HG02588 (cell line): Measurements from ENCODE around the gene RNF14.
A peak's percentile ranks its signal among the peaks of the same experiment; 100 is the strongest.
"Not testable (repeated sequence)": the region's sequence is repeated elsewhere in the genome, so short reads cannot be mapped to it uniquely, and the experiment has no call there.

Experiments used
- ATAC-seq: cut with Tn5 transposase; IDR thresholded peaks from one replicate; pipeline ENCODE4 v1.9.1; 2021; ENCODE audit warnings: mild to moderate bottlenecking, moderate library complexity; ENCODE audit not compliant: unreplicated experiment

The RNF14 gene, protein sequence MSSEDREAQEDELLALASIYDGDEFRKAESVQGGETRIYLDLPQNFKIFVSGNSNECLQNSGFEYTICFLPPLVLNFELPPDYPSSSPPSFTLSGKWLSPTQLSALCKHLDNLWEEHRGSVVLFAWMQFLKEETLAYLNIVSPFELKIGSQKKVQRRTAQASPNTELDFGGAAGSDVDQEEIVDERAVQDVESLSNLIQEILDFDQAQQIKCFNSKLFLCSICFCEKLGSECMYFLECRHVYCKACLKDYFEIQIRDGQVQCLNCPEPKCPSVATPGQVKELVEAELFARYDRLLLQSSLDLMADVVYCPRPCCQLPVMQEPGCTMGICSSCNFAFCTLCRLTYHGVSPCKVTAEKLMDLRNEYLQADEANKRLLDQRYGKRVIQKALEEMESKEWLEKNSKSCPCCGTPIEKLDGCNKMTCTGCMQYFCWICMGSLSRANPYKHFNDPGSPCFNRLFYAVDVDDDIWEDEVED

DNA sequence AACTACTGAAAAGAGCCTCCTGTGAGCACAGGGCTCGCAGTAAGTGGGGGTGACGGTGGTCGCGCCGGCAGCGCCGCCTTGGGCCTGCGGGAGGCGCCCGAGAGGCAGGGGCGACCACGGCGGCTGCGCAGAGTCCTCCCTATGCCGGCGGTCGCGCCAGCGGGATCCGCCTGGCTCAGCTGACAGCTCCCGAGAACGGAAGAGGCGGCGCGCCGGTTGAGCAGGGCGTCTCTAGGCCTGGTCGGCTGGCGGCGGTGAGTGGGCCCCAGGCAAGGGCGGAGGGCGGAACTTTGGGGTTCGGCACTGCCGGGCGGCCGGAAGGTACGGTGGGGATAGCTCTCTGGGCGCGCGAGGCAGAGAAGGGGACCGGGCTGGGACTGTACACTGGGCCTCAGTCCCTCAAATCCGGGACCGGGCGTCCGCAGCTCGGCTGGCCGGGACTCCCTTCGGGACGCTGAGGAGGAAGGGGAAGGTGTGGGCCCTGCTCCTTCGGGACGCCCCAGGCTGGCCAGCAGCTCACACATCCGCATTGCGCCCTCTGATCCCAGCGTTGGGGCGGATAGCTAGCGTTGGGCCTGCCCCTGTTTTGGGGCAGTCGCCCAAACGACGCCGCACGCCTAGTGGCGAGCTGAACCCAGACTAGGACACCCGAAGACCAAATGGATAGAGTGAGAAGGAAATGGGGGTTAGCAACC lies at the start of gene RNF14:
Gene RNF14, plus strand, starts transcription at position 192 of the 695 bp plus-strand sequence. CDS start 4,484 bp downstream, outside the sequence.
- peak; percentile 90 for ATAC-seq

DNA sequence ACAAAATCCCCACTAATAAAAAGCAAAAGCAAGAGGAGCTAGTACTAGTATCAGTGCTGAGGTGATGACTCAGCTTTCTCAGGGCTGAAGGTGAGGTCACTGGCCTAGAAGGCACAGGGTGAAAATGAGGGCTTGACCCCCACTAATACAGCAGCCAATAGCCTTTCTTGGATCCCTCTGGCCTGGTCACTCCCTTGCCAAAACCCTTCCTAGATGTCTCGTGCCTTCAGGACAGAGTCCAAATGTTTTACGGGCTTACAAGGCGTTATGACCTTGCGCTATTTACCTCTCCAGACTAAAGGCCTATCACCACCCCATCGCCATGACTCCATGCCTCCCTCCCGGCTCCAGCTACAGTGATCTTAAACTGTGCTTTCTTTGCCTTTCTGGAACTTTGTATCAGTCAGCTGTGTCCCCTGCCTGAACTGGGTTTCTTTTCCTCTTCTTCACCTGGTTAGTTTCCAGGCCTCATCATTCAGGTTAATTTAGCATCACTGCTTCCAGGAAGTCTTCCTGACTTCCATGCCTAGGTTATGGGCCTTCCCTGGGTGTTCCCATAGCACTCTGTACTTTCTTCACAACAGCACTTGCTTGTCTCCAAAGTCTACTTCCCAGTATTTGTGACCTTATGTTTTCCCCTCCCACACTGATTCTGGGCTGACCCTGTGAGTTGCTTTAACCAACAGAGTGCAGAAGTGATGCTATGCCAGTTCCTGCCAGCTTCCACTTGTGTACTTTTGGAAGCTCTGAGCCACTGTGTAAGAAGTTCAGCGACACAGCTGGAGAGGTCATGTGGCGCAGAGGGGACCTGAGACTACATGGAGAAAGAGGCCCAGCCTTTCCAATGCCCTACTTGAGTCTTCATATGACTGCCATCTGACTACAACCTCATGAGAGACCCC lies 49.4 kb upstream of the RNF14 start:
- ATAC-seq: no peak

DNA sequence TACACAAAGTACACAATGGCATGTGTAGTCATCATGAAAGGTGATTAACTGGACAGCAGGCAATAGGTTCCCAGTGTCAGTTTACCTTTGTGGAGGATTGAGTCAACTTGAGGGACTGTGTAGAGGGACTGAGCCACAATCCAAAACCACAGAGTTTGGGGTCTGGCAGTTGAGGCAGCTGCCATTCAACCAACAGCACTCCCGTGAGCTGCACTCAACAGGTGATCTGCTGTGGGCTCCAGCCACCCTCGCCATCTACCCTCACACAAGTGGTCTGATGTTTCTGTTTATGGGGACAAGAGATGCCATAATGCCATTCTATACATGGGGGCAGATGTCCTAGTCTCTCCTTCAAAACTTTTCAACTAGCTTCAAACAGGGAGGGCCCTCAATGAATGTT lies 48.1 kb upstream of the RNF14 start:
- no peak for ATAC-seq

DNA sequence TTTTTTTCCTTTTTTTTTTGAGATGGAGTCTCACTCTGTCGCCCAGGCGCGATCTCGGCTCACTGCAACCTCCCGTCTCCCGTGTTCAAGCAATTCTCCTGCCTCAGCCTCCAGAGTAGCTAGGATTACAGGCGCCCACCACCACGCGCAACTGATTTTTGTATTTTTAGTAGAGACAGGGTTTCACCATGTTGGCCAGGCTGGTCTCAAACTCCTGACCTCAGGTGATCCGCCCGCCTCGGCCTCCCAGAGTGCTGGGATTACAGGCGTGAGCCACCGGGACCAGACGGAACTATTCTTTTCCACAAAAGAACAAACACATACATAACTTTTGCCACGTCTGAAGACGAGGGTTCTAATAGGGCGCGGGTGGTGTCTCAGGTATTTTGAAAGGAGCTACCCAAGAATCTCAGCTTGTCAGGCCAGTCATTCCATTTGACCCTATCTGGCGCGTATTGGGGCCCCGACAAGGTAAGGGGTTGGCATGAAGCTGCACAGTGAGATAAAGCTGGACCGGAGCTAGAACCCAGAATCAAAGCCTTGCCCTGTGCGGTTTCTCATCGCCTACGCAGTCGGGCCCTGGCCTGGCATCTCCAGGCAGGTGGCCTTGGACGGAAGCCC lies 46.0 kb upstream of the RNF14 start:
- ATAC-seq: not testable (repeated sequence)

DNA sequence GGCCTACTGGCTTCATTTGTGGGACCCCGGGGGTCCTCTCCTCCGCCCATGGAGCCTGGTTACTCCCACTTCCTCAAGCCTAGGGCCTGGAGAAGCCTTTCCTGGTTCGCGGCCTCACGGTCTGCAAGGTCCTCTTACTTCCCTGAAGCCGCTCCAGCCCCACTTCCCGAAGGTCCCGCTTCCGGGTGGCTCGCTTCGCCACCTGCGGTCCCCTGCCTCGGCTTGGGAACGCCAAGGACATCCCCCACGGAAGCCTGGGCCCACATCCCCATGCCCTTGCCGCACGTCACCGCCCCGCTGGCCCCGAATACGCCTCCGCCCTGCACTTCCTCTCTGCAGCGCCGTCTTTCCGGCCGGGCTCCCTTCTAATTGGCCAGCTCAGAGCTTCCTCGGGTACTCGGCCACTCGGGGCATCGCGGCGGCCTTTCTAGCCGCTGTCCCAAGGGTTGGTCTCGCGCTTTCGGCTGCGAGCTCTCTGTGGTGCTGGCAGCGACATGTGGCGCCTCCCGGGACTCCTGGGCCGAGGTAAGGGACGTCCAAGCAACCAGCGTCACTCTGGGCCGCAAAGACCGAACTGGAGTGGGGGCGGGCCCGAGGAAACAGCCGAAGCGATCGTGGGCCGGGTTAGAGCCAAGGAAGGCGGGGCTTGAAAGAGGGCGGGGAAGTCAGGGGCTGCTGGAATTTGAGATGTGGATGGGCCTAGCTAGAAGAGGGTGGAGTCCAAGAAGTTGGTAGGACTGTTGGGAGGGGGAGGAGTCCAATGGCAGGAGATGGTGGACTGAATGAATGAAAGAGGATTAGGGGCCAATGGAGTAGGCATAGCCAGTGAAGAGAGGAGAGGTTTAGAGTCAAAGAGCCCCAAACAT lies 45.2 kb upstream of the RNF14 start, which contains the start of gene DELE1:
Gene DELE1, plus strand, starts transcription at position 424 of the 866 bp plus-strand sequence. Its CDS starts 71 bp downstream, at position 495.
- peak; percentile 96 for ATAC-seq

DNA sequence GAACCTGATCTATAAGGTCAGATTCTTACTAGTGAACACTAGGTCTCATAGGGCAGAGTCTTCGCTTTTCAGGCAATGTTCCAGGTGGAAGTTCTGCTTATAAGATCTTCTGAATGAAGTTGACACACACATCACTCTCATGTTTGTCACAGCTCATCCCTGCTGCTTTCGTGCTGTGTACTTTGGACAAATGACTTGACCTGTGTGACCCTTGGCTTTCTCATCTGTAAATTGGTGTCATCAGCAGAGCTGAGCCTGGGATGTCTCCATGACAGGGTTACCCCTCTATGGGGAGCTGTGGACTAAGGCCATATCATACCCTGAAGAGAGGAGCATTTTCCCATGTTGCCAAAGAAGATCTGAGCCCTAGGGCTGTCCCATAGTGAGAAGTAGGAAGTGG lies 42.5 kb upstream of the RNF14 start:
- ATAC-seq: no peak

DNA sequence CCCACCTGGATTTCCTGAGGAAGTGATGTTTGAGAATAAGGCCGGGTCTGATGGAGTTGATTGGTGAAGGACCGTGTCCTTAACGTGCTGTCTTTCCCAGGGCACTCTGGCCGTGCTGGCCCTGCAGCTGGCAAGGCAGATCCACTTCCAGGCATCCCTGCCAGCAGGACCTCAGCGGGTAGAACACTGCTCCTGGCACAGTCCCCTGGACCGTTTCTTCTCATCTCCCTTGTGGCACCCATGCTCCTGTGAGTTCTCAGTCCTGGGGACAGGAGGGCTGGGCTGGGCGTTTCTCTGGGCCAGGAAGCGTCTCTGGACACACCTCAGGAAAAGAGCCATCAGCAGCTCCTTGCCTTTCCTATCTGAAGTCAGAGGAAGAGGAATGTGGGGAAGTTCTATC lies 40.9 kb upstream of the RNF14 start:
- ATAC-seq: no peak

DNA sequence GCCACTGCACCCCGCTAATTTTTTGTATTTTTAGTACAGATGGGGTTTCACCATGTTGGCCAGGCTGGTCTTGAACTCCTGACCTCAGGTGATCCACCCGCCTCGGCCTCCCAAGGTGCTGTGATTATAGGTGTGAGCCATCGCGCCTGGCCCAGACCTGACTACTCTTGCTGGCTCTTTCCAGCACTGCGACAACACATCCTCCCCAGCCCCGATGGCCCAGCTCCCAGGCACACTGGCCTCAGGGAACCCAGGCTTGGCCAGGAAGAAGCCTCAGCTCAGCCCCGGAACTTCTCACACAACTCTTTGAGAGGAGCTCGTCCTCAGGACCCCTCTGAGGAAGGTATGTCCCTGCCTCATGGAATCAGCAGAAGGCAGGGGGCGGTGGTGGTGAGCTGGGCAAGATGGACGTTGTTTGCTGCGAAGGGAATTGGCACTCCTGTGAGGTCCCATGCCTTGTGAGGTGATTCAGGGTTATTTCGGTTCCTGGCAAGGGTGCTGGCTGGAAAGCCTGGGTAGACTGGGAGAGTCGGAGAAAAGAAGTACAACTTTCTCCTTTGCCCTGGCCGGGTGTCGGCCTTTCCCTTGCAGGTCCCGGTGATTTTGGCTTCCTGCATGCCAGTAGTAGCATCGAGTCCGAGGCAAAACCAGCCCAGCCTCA lies 39.4 kb upstream of the RNF14 start:
- no peak for ATAC-seq

DNA sequence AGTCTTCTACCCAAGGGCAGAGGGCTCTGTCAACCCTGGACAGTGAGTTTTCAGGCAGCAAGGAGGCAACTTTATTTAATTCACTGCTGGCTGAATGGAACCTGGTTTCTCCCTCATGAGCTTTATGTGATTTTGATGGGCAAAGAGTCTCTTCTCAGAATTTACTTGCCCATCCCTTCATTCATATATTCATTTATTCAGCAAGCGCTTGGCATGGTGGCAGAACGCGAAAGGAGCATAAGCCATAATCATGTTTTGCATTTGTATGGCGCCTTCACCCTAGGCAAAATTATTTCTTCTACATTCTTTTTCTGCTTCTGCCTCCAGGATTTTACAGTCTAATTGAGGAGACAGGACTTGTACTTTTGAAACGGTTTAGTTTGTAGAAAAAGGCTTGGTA lies 37.2 kb upstream of the RNF14 start:
- ATAC-seq: no peak

DNA sequence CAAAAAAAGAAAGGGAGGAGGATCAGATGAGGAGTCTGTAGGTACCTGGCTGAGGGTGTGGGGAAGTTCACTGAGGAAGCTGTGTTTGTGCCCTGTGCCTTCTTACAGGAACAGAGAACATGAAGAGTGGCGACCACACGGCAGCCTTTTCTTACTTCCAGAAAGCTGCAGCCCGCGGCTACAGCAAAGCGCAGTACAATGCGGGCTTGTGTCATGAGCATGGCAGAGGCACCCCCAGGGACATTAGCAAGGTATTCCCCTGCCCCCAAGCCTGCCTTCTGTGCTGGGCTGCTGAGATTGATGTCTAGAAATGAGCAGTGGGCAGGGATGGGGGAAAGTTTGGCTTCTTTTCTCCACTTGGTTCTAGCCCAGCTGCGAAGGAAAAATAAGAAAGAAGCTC lies 35.8 kb upstream of the RNF14 start:
- no peak for ATAC-seq

DNA sequence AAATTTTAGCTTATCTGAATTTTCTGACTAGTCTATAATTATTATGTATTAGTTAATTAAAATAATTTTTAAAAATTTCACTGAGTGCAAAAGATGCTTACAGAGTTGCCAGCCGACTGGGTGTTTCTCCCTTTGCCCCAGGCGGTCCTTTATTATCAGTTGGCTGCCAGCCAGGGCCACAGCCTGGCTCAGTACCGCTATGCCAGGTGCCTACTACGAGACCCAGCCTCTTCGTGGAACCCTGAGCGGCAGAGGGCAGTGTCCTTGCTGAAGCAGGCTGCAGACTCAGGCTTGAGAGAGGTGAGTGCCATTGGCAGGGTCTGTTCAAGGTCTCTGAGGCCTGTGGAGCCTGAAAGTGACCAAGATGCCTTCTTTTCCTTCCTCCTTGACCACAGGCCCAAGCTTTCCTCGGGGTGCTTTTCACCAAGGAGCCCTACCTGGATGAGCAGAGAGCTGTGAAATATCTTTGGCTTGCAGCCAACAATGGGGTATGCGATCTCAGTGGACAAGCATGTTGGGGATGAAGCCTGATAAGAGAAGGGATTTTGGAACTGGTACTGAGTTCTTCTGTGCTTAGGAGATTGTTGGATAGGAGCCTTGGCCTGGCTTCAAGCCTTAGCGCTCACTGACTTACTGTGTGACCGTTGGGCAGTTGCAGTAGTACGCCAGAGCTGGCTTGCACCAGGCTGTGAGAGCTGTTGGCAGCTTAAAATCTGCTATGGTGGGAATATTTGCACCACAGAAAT lies 34.6 kb upstream of the RNF14 start:
- ATAC-seq: no peak

DNA sequence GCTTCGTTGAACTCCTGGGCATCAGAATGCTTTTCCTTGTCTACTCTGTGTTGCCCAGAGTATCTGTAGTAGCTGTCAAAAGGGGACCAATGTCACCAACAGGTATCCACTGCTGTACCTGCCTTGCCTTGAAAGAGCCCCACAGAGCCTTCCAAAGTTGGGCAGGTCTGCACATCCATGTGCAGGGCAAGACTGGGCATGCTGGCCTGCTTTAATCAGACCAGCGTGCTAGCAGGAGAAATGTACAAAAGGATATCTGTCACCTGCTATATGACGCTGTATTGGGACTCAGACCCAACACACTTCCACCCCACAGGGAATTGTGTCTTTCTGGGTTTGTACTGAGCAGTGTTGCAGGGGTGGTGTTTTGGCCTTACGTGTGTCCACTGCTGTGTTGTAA lies 33.4 kb upstream of the RNF14 start:
- ATAC-seq: no peak

DNA sequence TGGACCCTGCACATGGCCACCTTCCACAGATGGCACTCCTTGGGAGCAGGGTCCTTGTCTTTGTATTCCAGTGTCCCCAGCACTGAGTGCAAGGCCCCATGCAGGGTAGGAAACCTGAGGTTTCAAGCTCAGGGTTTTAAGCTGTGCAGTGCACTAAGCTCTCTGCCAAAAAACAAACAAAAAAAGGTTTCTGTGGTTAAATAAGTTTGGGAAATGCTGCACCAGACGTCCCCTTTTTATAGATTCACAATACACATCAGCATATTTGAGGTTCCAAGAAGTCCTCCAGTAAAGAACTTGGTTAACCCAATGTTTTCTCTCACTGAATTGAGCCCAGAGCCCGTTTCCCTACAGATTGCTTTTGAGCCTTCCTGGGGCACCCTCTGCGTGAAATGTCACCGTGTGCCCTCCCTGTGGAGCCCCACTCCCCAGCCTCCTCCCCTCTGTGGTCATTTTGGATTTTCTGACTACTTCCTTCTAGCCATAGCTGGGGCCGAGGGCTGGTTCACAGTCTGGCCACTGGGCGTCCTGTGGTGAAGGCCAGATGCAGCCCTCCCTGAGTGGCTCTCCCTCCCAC lies 28.1 kb upstream of the RNF14 start:
- no peak for ATAC-seq

DNA sequence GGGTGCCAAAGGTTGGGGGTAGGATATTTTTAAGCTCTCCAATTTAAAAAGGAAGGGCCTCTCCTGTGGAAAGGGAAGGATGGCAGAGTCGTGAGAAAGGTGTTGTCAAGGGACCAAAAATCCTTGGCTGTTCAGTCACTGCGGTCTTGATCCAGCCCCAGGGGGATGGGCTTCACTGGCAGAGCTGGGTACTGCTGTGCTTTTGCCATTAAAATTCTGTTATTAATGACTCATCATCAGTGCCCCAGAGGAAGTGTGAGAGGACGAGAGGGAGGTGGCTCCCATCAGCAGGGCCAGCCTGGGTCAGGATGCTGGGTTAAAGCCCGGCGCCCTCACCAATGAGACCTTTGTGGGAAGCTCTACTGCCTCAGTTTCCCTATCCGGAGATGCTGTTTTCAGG lies 27.6 kb upstream of the RNF14 start:
- no peak for ATAC-seq

DNA sequence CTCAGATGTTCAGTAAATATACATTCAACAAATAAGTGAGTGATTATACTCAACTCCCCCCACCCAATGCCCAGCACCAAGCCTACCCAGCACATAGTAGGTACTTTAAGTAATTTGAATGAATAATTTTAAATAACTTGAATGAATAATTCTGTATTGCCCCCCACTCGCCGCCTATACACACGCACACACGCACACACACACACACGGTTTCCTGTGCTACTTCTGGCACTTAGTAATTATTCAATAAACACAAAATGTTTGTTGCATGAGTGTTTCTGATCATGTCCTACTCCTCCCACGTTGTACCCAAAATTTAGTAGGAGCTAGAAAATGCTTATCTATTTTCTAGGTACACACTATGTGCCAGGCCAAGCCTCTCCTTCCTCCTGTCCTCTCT lies 27.1 kb upstream of the RNF14 start:
- no peak for ATAC-seq

DNA sequence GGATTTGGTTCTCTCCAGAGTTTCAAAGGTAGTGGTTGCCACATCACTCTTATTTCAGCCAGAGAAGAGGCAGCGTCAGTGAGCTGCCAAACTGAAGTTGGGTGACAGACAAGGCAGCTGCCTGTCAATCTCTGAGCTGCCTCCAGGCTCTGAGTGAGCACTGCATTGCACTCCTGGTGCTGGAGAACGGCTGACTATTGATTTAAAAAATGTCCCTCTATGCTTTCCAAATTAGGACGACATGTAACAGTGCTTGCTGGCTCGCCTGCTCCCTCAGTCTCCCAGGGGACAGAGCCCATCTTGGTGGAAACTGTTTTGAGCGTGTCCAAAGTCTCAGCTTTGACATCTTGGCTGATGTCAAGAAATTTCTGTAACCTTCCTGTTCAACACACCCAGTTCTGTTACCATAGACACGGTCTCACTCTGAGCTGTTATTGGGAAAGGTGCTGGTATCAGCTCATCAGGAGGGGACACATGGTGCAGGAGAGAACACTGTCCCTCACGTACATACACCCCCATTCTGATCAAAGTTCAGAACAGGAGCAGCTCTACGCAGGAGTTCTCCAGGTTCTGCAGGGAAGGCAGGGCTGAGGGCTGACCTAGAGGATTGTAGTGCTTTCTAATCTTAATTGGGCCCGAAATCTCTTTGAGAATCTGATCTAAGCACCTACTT lies 26.6 kb upstream of the RNF14 start:
- no peak for ATAC-seq

DNA sequence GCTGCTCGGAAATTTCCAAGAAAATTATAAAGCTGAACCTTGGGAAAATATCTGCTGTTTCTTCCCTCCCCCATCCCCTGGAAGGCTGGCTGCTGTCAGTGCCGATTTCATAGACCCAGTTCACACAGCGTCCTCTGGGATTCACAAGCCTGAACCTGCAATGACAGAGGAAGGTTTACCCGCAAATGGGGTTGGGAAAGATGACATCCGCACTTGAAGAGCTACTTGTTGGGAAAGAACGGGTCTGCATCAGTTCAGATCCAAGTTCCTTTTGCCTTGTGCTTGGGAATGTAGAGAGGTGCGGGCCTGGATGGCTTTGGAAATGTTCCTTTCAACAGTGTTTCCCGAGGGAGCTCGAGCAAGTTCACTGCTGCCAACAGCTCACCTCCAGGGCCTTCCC lies 24.8 kb upstream of the RNF14 start:
- no peak for ATAC-seq
